HCT116 (cell line): ENCODE measurements around the gene IL1RAPL1. TPM values are rescaled to one million over a fixed set of nuclear protein-coding genes. Genes with fewer than 3 reads are reported as not detected.

Experiments
- ATAC-seq: fragments of 200-7000 bp; cut with Tn5 transposase; 2 replicates; pipeline ENCODE4 v1.9.1; 2020; ENCODE audit warnings: mild to moderate bottlenecking, moderate library complexity
- BruUV-seq: library from RNA; stranded (reverse); fragments of 400-500 nt; replicated peaks from 2 replicates; lab custom pipeline; 2021; lab: Mats Ljungman, UMichigan
- CTCF ChIA-PET: fragments of 300-600 bp; sonication (Branson Sonifier 250); formaldehyde crosslinking; loops from one replicate; lab custom pipeline; 2021; ENCODE audit warnings: antibody characterized with exemption; lab: Charles Lee
- POLR2A ChIA-PET: fragments of 300-600, 350-600 bp; sonication (Branson Sonifier 250); formaldehyde crosslinking; loops from one replicate; lab custom pipeline; 2021; ENCODE audit warnings: antibody characterized with exemption; lab: Charles Lee
- RAD21 ChIA-PET, 2 experiments: fragments of 300-600 bp; sonication (Branson Sonifier 250); formaldehyde crosslinking; loops; one replicate each; lab custom pipeline; 2023; ENCODE audit warnings: low total read pairs in 2 of 2; ENCODE audit not compliant: uncharacterized antibody in 2 of 2, unreplicated experiment in 2 of 2, low non-redundant PET in 1 of 2; lab: Charles Lee
- DNase-seq: peaks from one replicate; pipeline ENCODE4 v3.0.0-alpha.2; 2010; ENCODE audit warnings: low read depth, low spot score
- H2AFZ ChIP-seq: fragments of 200-600 bp; shearing (Covaris generic), sonication (generic); 2 replicates; pipeline ENCODE4 v1.6.1; 2017; ENCODE audit warnings: low read depth, mixed run types, mixed read lengths, antibody characterized with exemption, low read length; ENCODE audit not compliant: poor library complexity, severe bottlenecking
- H3K27ac ChIP-seq: 2 replicates; pipeline ENCODE4 v1.5.1; 2012; ENCODE audit warnings: low read depth, low read length
- H3K27me3 ChIP-seq: fragments of 200-600 bp; sonication (generic); 2 replicates; pipeline ENCODE4 v1.6.1; 2016; ENCODE audit warnings: mixed run types, low read length, mixed read lengths; ENCODE audit not compliant: insufficient read depth
- H3K36me3 ChIP-seq, 2 experiments: fragments of 200-500 bp in 1 of 2; fragments of 200-600 bp in 1 of 2; sonication (Bioruptor generic) in 1 of 2; sonication (generic) in 1 of 2; 2 replicates each; pipeline versions ENCODE4 v1.5.1 to v1.6.1; 2014 to 2016; ENCODE audit warnings: low read length in 2 of 2, inconsistent platforms in 1 of 2, mixed read lengths in 1 of 2, mixed run types in 1 of 2; ENCODE audit not compliant: insufficient read depth in 2 of 2, control insufficient read depth in 1 of 2
- H3K4me1 ChIP-seq, 2 experiments: fragments of 200-600 bp in 1 of 2; sonication (generic) in 1 of 2; 2 replicates each; pipeline versions ENCODE4 v1.5.1 to v1.6.1; 2012 to 2017; ENCODE audit warnings: low read length in 2 of 2, inconsistent platforms in 1 of 2, mild to moderate bottlenecking in 1 of 2, mixed read lengths in 1 of 2, mixed run types in 1 of 2, moderate library complexity in 1 of 2; ENCODE audit not compliant: insufficient read depth in 2 of 2, control insufficient read depth in 1 of 2
- H3K4me2 ChIP-seq: fragments of 200-600 bp; sonication (generic); 2 replicates; pipeline ENCODE4 v1.6.1; 2017; ENCODE audit warnings: mixed run types, low read length, mixed read lengths
- H3K4me3 ChIP-seq, 2 experiments: fragments of 200-600 bp in 1 of 2; sonication (generic) in 1 of 2; replicated peaks in 1 of 2; 2 replicates each; pipeline ENCODE4 v1.5.1; 2011 to 2016; ENCODE audit warnings: low read length in 2 of 2, control low read depth in 1 of 2, low read depth in 1 of 2, mild to moderate bottlenecking in 1 of 2, mixed read lengths in 1 of 2, mixed run types in 1 of 2
- H3K79me2 ChIP-seq: fragments of 200-600 bp; sonication (generic); 2 replicates; pipeline ENCODE4 v1.6.1; 2017; ENCODE audit warnings: mild to moderate bottlenecking, mixed run types, low read length, moderate library complexity, mixed read lengths; ENCODE audit not compliant: insufficient read depth
- H3K9ac ChIP-seq: fragments of 200-600 bp; sonication (generic); 2 replicates; pipeline ENCODE4 v1.6.1; 2016; ENCODE audit warnings: low read length, mixed read lengths
- H3K9me2 ChIP-seq: fragments of 200-600 bp; sonication (generic), shearing (Covaris generic); 2 replicates; pipeline ENCODE4 v1.6.1; 2017; ENCODE audit warnings: mixed run types, mild to moderate bottlenecking, moderate library complexity; ENCODE audit not compliant: insufficient read depth
- H3K9me3 ChIP-seq, 2 experiments: fragments of 200-500 bp in 1 of 2; fragments of 200-600 bp in 1 of 2; sonication (Bioruptor generic) in 1 of 2; sonication (generic) in 1 of 2; 2 replicates each; pipeline ENCODE4 v1.6.1; 2014 to 2017; ENCODE audit warnings: low read length in 2 of 2, mixed read lengths in 2 of 2, inconsistent platforms in 1 of 2, low read depth in 1 of 2, mild to moderate bottlenecking in 1 of 2, mixed run types in 1 of 2, moderate library complexity in 1 of 2; ENCODE audit not compliant: control insufficient read depth in 1 of 2, insufficient read depth in 1 of 2
- H4K20me1 ChIP-seq: fragments of 200-600 bp; sonication (generic), shearing (Covaris generic); 2 replicates; pipeline ENCODE4 v1.6.1; 2017; ENCODE audit warnings: mixed run types, mild to moderate bottlenecking, moderate library complexity; ENCODE audit not compliant: insufficient read depth
- CEBPB ChIP-seq: IDR thresholded peaks from 2 replicates; pipeline ENCODE4 v1.6.1; 2012; ENCODE audit warnings: low read depth
- ELF1 ChIP-seq: IDR thresholded peaks from 2 replicates; pipeline ENCODE4 v1.6.1; 2012; ENCODE audit warnings: low read depth, borderline replicate concordance
- EZH2 ChIP-seq: fragments of 200-600 bp; sonication (generic); IDR thresholded peaks from 2 replicates; pipeline ENCODE4 v1.6.1; 2017; ENCODE audit warnings: antibody characterized with exemption, mixed run types
- FOSL1 ChIP-seq: IDR thresholded peaks from 2 replicates; pipeline ENCODE4 v1.6.1; 2012; ENCODE audit warnings: low read depth
- JUND ChIP-seq: IDR thresholded peaks from 2 replicates; pipeline ENCODE4 v1.6.1; 2012
- POLR2AphosphoS5 ChIP-seq: IDR thresholded peaks from 2 replicates; pipeline ENCODE4 v1.6.1; 2011; ENCODE audit warnings: mild to moderate bottlenecking, low read depth, low read length, moderate library complexity
- RAD21 ChIP-seq: IDR thresholded peaks from 2 replicates; pipeline ENCODE4 v1.6.1; 2012; ENCODE audit warnings: low read depth, mild to moderate bottlenecking
- SIN3A ChIP-seq: IDR thresholded peaks from 2 replicates; pipeline ENCODE4 v1.6.1; 2012; ENCODE audit warnings: low read depth
- ZFX ChIP-seq: fragments of 450-650 bp; IDR thresholded peaks from 2 replicates; pipeline ENCODE4 v1.6.1; 2017
- ZNF274 ChIP-seq: fragments of 200-500 bp; sonication (Bioruptor generic); IDR thresholded peaks from 2 replicates; pipeline ENCODE4 v1.6.1; 2014; ENCODE audit warnings: mild to moderate bottlenecking, low read depth, low read length, inconsistent platforms
- intact Hi-C: fragments of 100-400 bp; cut with micrococcal nuclease; formaldehyde crosslinking; loops from 2 replicates; pipeline ENCODE4 v1.10.0; 2022
- total RNA-seq: library from RNA; stranded (reverse); gene quantifications from one replicate; pipeline ENCODE4 v1.2.1, GENCODE V29; 2021; ENCODE audit not compliant: unreplicated experiment
- TF ChIP-seq, protein P1 (sequence below): IDR thresholded peaks from 2 replicates; pipeline ENCODE4 v1.6.1; 2011; ENCODE audit warnings: mild to moderate bottlenecking, low read length, moderate library complexity; ENCODE audit not compliant: insufficient replicate concordance; ENCODE audit errors: extremely low read depth
- TF ChIP-seq, protein P2 (sequence below): IDR thresholded peaks from 2 replicates; pipeline ENCODE4 v1.6.1; 2012
- TF ChIP-seq, protein P3 (sequence below): IDR thresholded peaks from 2 replicates; pipeline ENCODE4 v1.6.1; 2012
- TF ChIP-seq, protein P4 (sequence below): IDR thresholded peaks from 2 replicates; pipeline ENCODE4 v1.6.1; 2012; ENCODE audit warnings: low read depth

IL1RAPL1 gene
- total RNA-seq, 1 experiment from 2014 or later, result 2.8 TPM

GRCh38 chrX:28960063-28960462 lies 372.8 kb downstream of the IL1RAPL1 start:
- intact Hi-C loops, result no loop called here

DNA sequence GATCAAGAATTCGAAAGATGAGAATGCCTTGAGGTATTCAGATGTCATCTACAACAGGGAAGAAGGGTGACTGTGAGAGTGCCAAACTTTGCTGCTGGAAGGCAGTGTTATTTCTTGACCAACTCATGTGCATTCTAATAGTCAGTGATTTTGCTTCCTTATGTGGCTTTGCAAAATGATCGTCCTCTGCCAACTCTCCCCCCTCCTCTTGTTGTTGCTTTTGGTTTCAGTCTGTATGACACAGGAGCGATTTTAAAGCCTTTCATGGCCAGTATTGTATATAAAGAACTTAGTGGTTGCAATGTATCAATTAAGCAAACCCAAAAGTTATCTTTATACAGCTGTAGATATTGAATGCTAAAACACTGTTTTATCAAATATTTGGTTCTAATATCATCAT lies 379.1 kb downstream of the IL1RAPL1 start:
- DNase-seq, result no peak
- BruUV-seq, result no TSS peak
- CTCF ChIA-PET, result no interaction called here
- TF ChIP-seq FOSL1, result no peak
- TF ChIP-seq, protein P1, sequence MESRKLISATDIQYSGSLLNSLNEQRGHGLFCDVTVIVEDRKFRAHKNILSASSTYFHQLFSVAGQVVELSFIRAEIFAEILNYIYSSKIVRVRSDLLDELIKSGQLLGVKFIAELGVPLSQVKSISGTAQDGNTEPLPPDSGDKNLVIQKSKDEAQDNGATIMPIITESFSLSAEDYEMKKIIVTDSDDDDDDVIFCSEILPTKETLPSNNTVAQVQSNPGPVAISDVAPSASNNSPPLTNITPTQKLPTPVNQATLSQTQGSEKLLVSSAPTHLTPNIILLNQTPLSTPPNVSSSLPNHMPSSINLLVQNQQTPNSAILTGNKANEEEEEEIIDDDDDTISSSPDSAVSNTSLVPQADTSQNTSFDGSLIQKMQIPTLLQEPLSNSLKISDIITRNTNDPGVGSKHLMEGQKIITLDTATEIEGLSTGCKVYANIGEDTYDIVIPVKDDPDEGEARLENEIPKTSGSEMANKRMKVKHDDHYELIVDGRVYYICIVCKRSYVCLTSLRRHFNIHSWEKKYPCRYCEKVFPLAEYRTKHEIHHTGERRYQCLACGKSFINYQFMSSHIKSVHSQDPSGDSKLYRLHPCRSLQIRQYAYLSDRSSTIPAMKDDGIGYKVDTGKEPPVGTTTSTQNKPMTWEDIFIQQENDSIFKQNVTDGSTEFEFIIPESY, result no peak
- TF ChIP-seq, protein P2, sequence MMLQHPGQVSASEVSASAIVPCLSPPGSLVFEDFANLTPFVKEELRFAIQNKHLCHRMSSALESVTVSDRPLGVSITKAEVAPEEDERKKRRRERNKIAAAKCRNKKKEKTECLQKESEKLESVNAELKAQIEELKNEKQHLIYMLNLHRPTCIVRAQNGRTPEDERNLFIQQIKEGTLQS, result no peak
- no peak for TF ChIP-seq JUND
- no peak for TF ChIP-seq CEBPB
- TF ChIP-seq ZNF274, result no peak
- TF ChIP-seq SIN3A, result no peak
- TF ChIP-seq ELF1, result no peak
- TF ChIP-seq, protein P3, sequence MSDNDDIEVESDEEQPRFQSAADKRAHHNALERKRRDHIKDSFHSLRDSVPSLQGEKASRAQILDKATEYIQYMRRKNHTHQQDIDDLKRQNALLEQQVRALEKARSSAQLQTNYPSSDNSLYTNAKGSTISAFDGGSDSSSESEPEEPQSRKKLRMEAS, result no peak
- TF ChIP-seq RAD21, result no peak
- no peak for TF ChIP-seq POLR2AphosphoS5
- no peak for TF ChIP-seq ZFX

More at GRCh38 chrX:28960063-28960462, 372.8 kb downstream of the IL1RAPL1 start:
- no TSS peak for BruUV-seq
- DNase-seq, result no peak
- no peaks in the 10 kb centered on the region for H3K79me2 ChIP-seq
- ChIA-PET CTCF (no interaction called here), RAD21 (no interaction called here), POLR2A (no interaction called here)
- no peaks in the 10 kb centered on the region for H3K9me3 ChIP-seq
- H3K9me2 ChIP-seq, result 0 out of 2 replicates have a peak, but pooled peaks cover 3% of the 10 kb centered on the region
- H2AFZ ChIP-seq, result no peak overlapping the region
- no peak overlapping the region for H3K4me3 ChIP-seq
- no peak for ATAC-seq
- no peaks in the 10 kb centered on the region for H4K20me1 ChIP-seq
- TF ChIP-seq JUND (no peak), EZH2 (no peak)
- TF ChIP-seq, protein P4, sequence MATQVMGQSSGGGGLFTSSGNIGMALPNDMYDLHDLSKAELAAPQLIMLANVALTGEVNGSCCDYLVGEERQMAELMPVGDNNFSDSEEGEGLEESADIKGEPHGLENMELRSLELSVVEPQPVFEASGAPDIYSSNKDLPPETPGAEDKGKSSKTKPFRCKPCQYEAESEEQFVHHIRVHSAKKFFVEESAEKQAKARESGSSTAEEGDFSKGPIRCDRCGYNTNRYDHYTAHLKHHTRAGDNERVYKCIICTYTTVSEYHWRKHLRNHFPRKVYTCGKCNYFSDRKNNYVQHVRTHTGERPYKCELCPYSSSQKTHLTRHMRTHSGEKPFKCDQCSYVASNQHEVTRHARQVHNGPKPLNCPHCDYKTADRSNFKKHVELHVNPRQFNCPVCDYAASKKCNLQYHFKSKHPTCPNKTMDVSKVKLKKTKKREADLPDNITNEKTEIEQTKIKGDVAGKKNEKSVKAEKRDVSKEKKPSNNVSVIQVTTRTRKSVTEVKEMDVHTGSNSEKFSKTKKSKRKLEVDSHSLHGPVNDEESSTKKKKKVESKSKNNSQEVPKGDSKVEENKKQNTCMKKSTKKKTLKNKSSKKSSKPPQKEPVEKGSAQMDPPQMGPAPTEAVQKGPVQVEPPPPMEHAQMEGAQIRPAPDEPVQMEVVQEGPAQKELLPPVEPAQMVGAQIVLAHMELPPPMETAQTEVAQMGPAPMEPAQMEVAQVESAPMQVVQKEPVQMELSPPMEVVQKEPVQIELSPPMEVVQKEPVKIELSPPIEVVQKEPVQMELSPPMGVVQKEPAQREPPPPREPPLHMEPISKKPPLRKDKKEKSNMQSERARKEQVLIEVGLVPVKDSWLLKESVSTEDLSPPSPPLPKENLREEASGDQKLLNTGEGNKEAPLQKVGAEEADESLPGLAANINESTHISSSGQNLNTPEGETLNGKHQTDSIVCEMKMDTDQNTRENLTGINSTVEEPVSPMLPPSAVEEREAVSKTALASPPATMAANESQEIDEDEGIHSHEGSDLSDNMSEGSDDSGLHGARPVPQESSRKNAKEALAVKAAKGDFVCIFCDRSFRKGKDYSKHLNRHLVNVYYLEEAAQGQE, result no peak
- TF ChIP-seq, all 23 proteins: peak for 0
- H3K4me1 ChIP-seq, result no peaks in the 10 kb centered on the region
- H3K4me2 ChIP-seq, result no peak overlapping the region
- no peaks in the 10 kb centered on the region for H3K27me3 ChIP-seq
- H3K36me3 ChIP-seq, result no peaks in the 10 kb centered on the region
- no peak overlapping the region for H3K9ac ChIP-seq
- no peak overlapping the region for H3K27ac ChIP-seq

More for the DNA sequence above, 379.1 kb downstream of the IL1RAPL1 start:
- H2AFZ ChIP-seq, result no peak overlapping the region
- no peak overlapping the region for H3K4me3 ChIP-seq
- no peaks in the 10 kb centered on the region for H3K4me1 ChIP-seq
- H3K9me2 ChIP-seq, result 0 out of 2 replicates have a peak, but pooled peaks cover 3% of the 10 kb centered on the region
- H3K36me3 ChIP-seq, result no peaks in the 10 kb centered on the region
- ChIA-PET RAD21 (no interaction called here), POLR2A (no interaction called here)
- no peaks in the 10 kb centered on the region for H4K20me1 ChIP-seq
- H3K9me3 ChIP-seq, result no peaks in the 10 kb centered on the region
- intact Hi-C loops, result no loop called here
- H3K27ac ChIP-seq, result no peak overlapping the region
- H3K4me2 ChIP-seq, result no peak overlapping the region
- H3K79me2 ChIP-seq, result no peaks in the 10 kb centered on the region
- no peak for ATAC-seq
- no peaks in the 10 kb centered on the region for H3K27me3 ChIP-seq
- H3K9ac ChIP-seq, result no peak overlapping the region
